Activated B cell treated with CpG ODN at 0.5 μM for 24 hours (primary cell): ENCODE measurements around the gene CSNK1G2. TPM values are rescaled to one million over a fixed set of nuclear protein-coding genes. Genes with fewer than 3 reads are reported as not detected.

Experiments
- ATAC-seq: fragments of 200-7000 bp; cut with Tn5 transposase; one replicate; pipeline ENCODE4 v1.10.0; 2021; ENCODE audit warnings: low read depth, mild to moderate bottlenecking, moderate library complexity
- CTCF ChIA-PET: fragments of 350-600 bp; sonication (Branson Sonifier 250); formaldehyde crosslinking; loops from one replicate; lab custom pipeline; 2021; ENCODE audit warnings: antibody characterized with exemption; lab: Charles Lee
- POLR2A ChIA-PET: fragments of 350-600 bp; sonication (Branson Sonifier 250); formaldehyde crosslinking; loops from one replicate; lab custom pipeline; 2021; ENCODE audit warnings: antibody characterized with exemption; lab: Charles Lee
- DNase-seq: peaks from one replicate; pipeline ENCODE4 v3.0.0; 2022
- H3K27ac Mint-ChIP-seq: one replicate; pipeline ENCODE4 v1.8.0; 2020; ENCODE audit warnings: mixed read lengths
- H3K27me3 Mint-ChIP-seq: one replicate; pipeline ENCODE4 v1.8.0; 2021; ENCODE audit warnings: mixed read lengths
- H3K36me3 Mint-ChIP-seq: one replicate; pipeline ENCODE4 v1.8.0; 2021; ENCODE audit warnings: low read depth, mixed read lengths
- H3K4me1 Mint-ChIP-seq: one replicate; pipeline ENCODE4 v1.8.0; 2021; ENCODE audit warnings: mixed read lengths
- H3K4me3 Mint-ChIP-seq: one replicate; pipeline ENCODE4 v1.8.0; 2020; ENCODE audit warnings: mild to moderate bottlenecking, mixed read lengths
- H3K9me3 Mint-ChIP-seq: one replicate; pipeline ENCODE4 v1.8.0; 2020; ENCODE audit warnings: mixed read lengths
- CTCF ChIP-seq: fragments of 200-600 bp; IDR thresholded peaks from one replicate; pipeline ENCODE4 v1.8.0; 2022; ENCODE audit warnings: antibody characterized with exemption, mild to moderate bottlenecking
- intact Hi-C: fragments of 100-400 bp; cut with micrococcal nuclease; formaldehyde crosslinking; loops from one replicate; pipeline ENCODE4 v1.15.1; 2024
- total RNA-seq: library from RNA; stranded (reverse); gene quantifications from 2 replicates; pipeline ENCODE4 v1.2.3, GENCODE V29; 2022

CSNK1G2 gene
- total RNA-seq, 1 donor from 2014 or later, result 89.1 TPM

GRCh38 chr19:1981253-1981652 is 40.3 kb downstream of the CSNK1G2 start:
- CTCF ChIA-PET, result no interaction called here
- H3K4me3 Mint-ChIP-seq, result no peak overlapping the region
- no peaks in the 10 kb centered on the region for H3K27me3 Mint-ChIP-seq
- no peak overlapping the region for H3K27ac Mint-ChIP-seq
- H3K36me3 Mint-ChIP-seq, result peaks cover 48% of the 10 kb centered on the region
- ATAC-seq, result no peak
- POLR2A ChIA-PET, result interaction anchor here (0.6 kb wide), 1 partner anchor 162 kb away, joined by 3 read pairs; no protein-coding TSS in a partner anchor
- H3K4me1 Mint-ChIP-seq, result no peaks in the 10 kb centered on the region
- intact Hi-C loops, result no loop called here
- no peak for DNase-seq
- TF ChIP-seq CTCF, result no peak
- H3K9me3 Mint-ChIP-seq, result no peaks in the 10 kb centered on the region

- no peaks in the 10 kb centered on the region for H3K27me3 Mint-ChIP-seq
- ChIA-PET POLR2A (interaction anchor here (0.7 kb wide), 1 partner anchor 8 kb away, joined by 4 read pairs; no protein-coding TSS in a partner anchor), CTCF (interaction anchor here (1.4 kb wide), 1 partner anchor 55 kb away, joined by 4 read pairs; no protein-coding TSS in a partner anchor)
- H3K36me3 Mint-ChIP-seq, result peaks cover 65% of the 10 kb centered on the region
- H3K4me3 Mint-ChIP-seq, result no peak overlapping the region
- intact Hi-C loops, result no loop called here
- DNase-seq (no peak), ATAC-seq (no peak)
- no peak for TF ChIP-seq CTCF
- H3K27ac Mint-ChIP-seq, result no peak overlapping the region
- no peaks in the 10 kb centered on the region for H3K4me1 Mint-ChIP-seq
- no peaks in the 10 kb centered on the region for H3K9me3 Mint-ChIP-seq
Measured at GRCh38 chr19:1984357-1984756, 43.4 kb downstream of the CSNK1G2 start.

- Mint-ChIP-seq H3K36me3 (peaks cover 72% of the 10 kb centered on the region), H3K27ac (no peak overlapping the region), H3K4me1 (no peaks in the 10 kb centered on the region), H3K4me3 (no peak overlapping the region), H3K9me3 (no peaks in the 10 kb centered on the region), H3K27me3 (no peaks in the 10 kb centered on the region)
- POLR2A ChIA-PET, result no interaction called here
- ATAC-seq (no peak), DNase-seq (no peak)
- TF ChIP-seq CTCF, result no peak
- intact Hi-C loops, result no loop called here
- CTCF ChIA-PET, result no interaction called here
Measured at GRCh38 chr19:1985588-1986356, 44.8 kb downstream of the CSNK1G2 start.

GRCh38 chr19:1986357-1987162 is 45.6 kb downstream of the CSNK1G2 start:
- no peaks in the 10 kb centered on the region for H3K27me3 Mint-ChIP-seq
- ChIA-PET POLR2A (no interaction called here), CTCF (no interaction called here)
- intact Hi-C loops, result no loop called here
- no peak for ATAC-seq
- H3K9me3 Mint-ChIP-seq, result no peaks in the 10 kb centered on the region
- no peak overlapping the region for H3K27ac Mint-ChIP-seq
- no peak for TF ChIP-seq CTCF
- no peaks in the 10 kb centered on the region for H3K4me1 Mint-ChIP-seq
- DNase-seq, result no peak
- H3K4me3 Mint-ChIP-seq, result no peak overlapping the region
- peaks cover 73% of the 10 kb centered on the region for H3K36me3 Mint-ChIP-seq
